GM19397 (cell line): ENCODE data around the gene ITM2B.

Experiments used
- ATAC-seq: cut with Tn5 transposase; IDR thresholded peaks from one replicate; pipeline ENCODE4 v1.9.1; 2021; ENCODE audit warnings: mild to moderate bottlenecking, moderate library complexity; ENCODE audit not compliant: unreplicated experiment

Gene ITM2B

GRCh38 chr13:48255954-48256353, 22.9 kb downstream of the ITM2B start:
- no peak for ATAC-seq

DNA sequence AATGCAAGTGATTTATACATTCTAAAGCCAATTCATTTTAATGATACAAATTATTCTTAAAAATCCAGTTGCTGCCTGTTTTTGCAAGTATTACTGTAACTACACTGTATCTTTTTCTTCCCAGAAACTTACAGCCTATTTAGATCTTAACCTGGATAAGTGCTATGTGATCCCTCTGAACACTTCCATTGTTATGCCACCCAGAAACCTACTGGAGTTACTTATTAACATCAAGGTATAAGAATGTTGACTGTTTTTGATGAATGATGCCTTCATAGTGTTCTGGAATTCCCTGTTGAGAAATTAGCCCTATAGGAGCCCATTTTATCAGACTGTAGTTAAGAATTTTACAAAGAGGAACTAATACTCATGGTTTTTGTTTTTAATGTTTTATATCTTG, 25.0 kb downstream of the ITM2B start:
- no peak for ATAC-seq

- no peak for ATAC-seq
These were observed 25.4 kb downstream of the ITM2B start for GRCh38 chr13:48258430-48258829.

DNA sequence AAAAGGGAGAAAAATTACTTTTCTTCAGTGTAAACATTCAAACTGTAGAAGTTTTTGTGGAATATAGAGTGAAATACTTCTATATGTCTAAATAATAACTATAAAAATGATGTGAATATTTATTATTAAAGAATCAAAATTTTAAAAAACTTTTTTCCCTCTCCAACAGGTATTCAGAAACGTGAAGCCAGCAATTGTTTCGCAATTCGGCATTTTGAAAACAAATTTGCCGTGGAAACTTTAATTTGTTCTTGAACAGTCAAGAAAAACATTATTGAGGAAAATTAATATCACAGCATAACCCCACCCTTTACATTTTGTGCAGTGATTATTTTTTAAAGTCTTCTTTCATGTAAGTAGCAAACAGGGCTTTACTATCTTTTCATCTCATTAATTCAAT, 28.0 kb downstream of the ITM2B start:
- ATAC-seq, result no peak

DNA sequence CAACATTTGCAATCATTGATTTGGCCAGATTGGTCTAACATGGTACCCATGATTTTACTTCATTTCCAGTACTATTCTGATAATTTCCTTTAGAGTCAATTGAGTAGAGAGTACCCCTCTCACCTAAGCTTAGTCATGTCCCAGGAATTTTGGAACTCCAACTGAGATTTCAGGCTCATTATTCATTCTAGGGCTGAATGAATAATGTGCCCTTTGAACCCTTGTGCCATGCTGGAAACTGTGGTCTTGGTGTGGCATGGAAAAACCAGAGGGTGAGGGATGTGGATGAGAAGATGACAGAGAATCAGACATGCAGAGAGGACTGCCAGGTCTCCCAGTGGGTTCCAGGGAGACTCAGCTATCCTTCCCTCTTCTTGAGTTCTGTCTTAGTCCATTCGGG, 30.2 kb downstream of the ITM2B start:
- ATAC-seq, result no peak

DNA sequence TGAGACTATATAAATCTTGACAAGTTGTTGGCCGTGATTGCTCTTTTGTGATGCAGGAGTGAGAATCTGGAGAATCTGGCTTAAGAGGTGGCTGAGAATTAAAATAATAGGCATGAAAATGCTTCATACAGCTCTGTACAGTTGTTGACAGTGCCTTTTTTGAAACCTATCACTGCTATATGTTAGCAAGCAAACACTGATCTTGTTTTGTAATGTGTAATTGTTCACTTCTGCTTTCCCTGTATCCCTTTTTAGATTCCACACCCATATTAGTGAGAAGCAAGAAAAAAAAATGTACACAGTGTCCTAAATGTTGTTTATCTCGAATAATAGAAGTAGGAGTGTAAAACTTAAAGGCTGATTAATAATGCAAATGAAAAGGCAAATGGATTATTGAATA, 31.1 kb downstream of the ITM2B start:
- ATAC-seq, result no peak

DNA sequence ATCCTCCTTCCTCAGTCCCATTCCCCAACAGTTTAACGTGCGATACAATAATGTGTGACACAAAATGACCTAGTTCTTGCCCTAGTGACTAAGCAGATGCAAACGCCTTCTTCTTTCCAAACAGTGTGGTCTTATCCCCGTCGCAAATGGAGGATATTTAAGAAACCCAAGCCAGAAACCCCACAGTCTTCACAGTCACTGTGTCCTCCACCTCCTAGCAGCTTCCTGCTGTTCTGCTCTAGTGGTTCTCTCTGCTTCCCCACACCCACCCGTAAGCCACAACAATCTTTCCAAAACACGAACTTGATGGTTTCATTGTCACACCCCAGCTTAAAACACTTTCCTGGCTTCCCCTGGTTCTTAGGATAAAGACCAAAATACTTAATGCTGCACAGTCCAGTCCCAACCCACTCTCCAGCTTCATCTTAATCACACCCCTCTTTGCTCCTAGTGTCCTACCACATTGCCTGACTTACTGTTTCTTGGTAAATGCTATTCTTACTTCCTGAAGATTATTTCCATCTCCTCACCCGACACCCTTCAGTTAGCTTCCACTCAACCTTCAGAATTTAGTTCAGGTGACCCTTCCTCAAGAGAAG, 32.3 kb downstream of the ITM2B start:
- ATAC-seq, result no peak

DNA sequence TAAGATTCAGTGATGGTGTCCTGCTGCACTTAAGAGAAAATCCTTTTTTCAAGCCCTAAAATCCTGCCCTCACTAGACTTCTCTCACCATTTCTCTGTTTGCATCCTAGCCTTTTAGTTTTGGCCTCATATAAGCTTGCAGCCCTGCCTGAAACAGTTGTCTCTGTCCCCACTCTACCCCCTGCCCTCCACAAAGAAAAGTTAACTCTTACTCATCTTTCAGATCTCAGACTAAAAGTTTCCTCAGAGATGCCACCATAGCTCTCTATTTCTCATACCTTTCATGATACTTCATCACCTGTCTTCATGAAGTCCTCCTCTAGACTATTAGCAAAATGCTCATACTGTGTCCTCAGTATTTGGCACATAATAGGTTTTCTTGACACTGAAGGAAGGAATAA, 33.1 kb downstream of the ITM2B start:
- no peak for ATAC-seq

DNA sequence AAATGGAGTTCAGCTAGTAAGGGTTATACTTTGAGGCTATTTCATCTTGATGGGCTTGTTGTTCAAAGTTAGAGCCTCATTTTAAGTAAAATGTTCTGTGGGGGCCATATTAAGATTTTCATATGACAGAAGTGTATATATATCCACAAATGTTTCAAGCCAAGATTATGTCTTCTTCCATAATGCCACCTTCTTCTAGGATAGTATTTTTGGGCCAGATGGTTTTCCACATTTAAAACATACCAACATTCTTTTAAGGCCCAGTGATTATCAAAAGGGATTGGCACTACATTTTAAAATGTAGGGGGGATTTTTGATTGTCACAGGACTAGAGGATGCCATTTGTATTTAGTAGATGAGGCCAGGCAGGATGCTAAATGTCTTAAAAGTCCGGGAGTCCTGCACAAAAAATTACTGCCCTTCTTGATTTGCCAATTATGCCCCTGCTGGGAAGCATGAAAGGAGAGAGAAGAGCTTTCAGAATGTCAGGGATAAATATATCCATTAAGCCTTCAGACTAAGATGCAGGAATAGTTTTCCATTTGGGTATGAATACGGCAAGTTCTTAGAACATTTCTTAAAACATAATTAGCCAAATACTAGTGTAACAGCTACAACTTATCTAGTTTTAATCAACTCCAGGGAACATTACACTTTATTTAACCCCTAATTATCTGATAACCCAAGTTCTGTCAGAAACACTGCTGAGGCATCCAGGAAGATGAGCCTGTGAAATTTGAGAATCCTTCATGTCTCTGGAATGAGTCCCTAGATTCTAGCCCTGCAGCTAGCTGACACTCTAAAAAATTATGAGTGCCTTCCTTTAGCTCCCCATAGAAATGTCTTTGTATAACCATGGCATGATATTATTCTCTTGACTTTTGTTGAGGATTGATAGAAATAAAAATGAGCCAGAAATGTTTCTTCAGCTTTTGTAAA, 34.0 kb downstream of the ITM2B start:
- ATAC-seq, result no peak

GRCh38 chr13:48268019-48268418, 35.0 kb downstream of the ITM2B start:
- ATAC-seq, result no peak

DNA sequence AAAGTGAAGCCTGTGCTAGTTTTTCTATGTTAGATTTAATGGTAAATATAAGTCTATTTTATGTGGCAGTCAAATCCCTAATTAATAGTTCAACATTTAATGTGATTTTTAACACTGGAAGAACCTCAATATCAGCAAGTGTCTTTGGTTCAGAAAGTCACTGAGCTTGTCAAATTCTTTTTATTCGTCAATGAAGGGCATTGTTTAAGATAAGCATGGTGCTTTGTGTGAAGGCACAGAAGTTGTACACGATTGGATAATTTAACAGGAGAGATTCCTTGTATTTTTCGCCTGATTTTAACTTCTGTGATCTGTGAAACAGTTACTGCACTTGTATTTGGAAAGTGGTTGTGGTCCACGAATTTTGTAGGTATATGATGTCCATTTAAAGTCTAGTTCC, 40.3 kb downstream of the ITM2B start:
- ATAC-seq, result no peak

DNA sequence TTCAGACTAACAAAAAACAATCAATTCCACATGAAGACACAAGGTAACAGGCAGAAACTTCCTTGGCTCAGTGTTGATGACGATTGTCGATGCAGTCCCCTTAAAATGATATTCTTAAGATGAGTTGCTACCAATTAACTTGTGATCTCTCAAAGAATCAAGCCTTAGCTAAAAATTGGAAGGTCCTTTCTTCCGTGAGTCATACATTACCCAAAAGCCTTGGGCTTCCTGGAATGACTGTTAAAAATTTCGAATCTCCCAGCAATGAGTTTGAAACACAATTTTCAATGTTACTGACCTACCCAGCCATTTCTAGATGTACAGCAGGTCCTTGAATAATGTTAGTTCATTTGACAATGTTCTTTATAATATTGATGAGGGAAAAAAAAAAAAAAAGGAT, 42.5 kb downstream of the ITM2B start:
- ATAC-seq, result no peak

DNA sequence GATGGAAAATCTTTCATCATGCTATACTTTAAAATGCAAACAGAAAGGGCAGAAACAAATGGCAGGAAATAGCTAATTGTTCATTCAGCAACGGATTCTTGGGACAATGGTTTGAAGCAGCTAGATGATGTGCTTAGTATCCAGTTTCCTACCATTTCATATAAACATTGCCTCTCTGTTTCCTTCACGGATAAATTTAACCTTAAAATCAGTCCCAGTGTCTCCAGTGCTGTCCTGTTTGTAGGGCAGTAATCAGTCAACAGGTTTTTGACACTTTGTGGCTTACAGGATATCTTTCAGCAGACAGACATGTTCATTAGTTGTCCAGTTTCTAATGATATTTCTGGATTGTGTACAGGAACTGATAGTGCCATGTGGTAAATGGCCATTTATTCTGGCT, 45.8 kb downstream of the ITM2B start:
- ATAC-seq, result no peak

GRCh38 chr13:48281556-48281955, 48.5 kb downstream of the ITM2B start:
- ATAC-seq, result no peak

GRCh38 chr13:48291730-48292129, 58.7 kb downstream of the ITM2B start:
- ATAC-seq, result no peak

DNA sequence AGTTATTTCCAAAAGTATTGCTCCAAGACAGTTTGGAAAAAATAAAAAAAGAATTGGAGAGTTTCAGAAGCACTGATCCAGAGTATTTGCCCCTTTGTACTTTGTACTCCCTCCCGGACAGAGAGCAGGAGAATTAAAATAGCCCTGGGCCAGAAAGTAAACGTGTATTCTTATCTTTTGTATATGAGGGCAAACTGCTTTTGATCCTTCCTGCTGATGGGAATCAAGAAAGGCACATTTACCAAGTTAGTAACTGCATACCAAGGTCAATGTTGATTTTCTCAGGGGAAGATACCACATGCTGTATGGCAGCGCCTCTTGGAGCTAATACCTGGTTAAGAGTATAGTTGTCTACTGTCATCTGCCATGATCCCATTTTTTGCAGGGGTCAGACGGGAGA, 59.6 kb downstream of the ITM2B start:
- no peak for ATAC-seq

GRCh38 chr13:48294653-48295052, 61.6 kb downstream of the ITM2B start:
- no peak for ATAC-seq

GRCh38 chr13:48295271-48295670, 62.3 kb downstream of the ITM2B start:
- ATAC-seq, result no peak

GRCh38 chr13:48296528-48296927, 63.5 kb downstream of the ITM2B start:
- peak; percentile 60 for ATAC-seq

DNA sequence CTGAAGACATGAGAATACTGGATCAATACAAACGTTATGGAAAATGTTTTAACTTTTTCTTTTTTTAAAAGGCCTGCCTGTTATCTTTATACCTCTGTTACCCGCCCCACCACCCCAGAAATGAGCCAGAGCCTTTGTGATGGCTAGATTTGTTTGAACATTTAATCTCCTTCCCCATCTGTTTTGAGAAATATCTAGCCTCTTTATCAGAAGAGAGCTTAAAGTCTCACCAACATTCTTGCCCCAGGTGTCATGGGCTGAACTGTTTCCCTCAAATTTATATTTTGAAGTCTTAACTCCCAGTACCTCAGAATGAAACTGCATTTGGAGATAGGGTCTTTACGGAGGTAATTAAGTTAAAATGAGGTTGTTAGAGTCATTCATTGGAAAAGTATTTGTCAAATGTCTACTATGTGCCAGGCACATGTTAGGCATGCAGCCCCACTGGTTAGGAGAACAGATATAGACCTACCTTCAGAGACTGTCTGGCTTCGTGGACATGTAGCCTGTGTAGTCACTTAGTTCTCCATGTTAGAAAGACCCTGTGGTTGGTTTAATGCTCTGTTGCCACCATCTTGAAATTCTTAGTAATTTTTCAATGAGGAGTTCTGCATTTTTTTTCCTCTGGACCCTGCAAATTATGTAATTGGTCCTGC, 64.3 kb downstream of the ITM2B start:
- ATAC-seq, result no peak

- no peak for ATAC-seq
These were observed 66.6 kb downstream of the ITM2B start for GRCh38 chr13:48299591-48299990.

- no peak for ATAC-seq
These were observed 69.9 kb downstream of the ITM2B start for GRCh38 chr13:48302871-48303358.
